HG02763 (cell line): ENCODE results near the gene HTR6.
"Not testable (repeated sequence)": the region's sequence is repeated elsewhere in the genome, so short reads cannot be mapped to it uniquely, and the experiment has no call there.

Source experiments
- ATAC-seq: cut with Tn5 transposase; IDR thresholded peaks from one replicate; pipeline ENCODE4 v1.9.1; 2021; ENCODE audit warnings: mild to moderate bottlenecking, moderate library complexity; ENCODE audit not compliant: unreplicated experiment

Gene HTR6

GRCh38 chr1:19637606-19638005, 27.1 kb upstream of the HTR6 start:
- ATAC-seq = no peak

- ATAC-seq = not testable (repeated sequence)
Measured at GRCh38 chr1:19639228-19639627, 25.4 kb upstream of the HTR6 start.

DNA sequence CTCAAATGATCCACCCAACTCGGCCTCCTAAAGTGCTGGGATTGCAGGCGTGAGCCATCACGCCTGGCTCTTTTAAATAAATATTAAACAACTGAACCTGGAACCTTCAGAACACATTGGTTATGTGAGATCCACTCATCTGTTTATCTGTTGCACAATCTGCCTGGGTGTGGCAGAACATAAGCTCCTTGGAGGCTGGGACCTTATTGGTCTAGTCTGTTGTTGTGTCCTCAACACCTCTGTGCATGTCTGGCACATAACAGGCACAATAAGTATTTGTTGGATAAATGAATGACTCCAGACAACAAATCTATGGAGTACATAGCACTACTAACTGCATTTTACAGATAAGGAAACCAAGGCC, 24.7 kb upstream of the HTR6 start:
- ATAC-seq = no peak

- ATAC-seq = no peak
Measured at GRCh38 chr1:19640363-19641316, 24.0 kb upstream of the HTR6 start.

DNA sequence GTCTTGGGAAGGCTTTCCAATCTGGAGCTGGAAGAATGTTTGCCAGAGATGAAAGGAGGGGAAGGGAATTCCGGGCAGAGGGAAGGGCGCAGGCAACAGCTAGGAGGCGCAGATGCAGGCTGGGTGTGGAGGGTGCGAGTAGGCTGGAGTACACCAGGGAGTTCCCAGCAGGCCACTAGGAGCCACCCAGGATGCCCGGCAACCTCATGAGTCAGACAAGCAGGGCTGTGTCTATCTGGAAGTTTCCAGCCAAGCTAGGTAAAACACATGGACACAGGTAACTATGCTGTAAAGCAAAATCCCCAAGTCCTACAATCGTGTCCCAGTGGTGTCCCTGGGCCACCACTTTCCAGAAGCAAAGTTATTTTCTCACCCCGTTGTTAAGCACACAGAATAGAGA, 21.6 kb upstream of the HTR6 start:
- ATAC-seq = no peak

- ATAC-seq = no peak
Measured at GRCh38 chr1:19643602-19644394, 20.9 kb upstream of the HTR6 start, which contains the start of gene NBL1. NBL1 (plus strand) TSS chr1:19644311; CDS start chr1:19655031, 10,720 bp downstream.

DNA sequence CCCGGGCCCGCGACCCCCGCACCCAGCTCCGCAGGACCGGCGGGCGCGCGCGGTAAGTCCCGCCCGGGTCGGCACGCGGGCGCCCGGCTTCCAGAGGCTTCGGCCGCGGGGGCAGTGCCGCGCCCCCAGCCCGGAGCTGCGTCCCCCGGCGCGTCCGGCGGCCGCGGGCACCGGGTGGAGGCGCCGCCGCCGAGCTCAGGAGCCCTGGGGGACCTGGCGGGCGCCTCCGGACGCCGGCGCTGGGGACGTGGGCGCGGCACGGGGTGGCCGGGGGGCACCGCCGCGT, 20.3 kb upstream of the HTR6 start:
- no peak for ATAC-seq

DNA sequence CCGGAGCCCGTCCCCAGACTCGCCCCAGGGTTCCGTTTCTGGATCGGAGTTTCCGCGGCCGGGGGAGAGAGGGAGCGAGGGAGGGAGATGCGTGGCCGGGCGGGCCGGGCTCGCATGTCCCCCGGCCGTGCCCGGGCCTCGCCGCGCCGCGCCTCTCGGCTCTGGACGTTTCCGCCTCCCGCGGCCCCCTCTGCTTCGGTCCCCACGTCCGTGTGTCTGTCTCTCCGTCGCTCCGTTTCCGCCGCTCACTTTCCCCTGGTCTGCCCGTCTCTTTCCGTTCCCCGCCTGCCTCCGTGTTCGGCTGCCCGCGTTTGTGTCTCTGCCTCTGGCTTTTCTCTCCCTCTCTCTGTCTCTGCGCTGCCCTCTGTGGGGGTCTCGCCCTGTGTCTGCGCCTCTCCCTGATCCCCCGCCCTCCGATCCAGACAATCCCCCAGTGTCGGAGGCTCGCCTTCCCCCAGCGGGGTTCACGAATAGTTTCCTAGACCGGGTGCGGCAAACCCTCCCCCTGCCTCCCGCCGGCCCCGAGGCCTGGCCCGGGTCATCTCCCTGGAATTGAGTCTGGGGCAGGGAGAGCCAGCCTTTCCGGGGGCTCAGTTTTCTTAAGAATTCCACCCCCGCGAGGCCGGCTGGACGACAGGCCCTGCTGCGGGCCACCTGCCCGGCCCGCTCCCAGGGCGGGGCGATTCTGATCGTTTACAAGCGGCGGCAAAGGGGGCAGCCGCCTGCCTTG, 19.8 kb upstream of the HTR6 start:
- ATAC-seq = no peak

DNA sequence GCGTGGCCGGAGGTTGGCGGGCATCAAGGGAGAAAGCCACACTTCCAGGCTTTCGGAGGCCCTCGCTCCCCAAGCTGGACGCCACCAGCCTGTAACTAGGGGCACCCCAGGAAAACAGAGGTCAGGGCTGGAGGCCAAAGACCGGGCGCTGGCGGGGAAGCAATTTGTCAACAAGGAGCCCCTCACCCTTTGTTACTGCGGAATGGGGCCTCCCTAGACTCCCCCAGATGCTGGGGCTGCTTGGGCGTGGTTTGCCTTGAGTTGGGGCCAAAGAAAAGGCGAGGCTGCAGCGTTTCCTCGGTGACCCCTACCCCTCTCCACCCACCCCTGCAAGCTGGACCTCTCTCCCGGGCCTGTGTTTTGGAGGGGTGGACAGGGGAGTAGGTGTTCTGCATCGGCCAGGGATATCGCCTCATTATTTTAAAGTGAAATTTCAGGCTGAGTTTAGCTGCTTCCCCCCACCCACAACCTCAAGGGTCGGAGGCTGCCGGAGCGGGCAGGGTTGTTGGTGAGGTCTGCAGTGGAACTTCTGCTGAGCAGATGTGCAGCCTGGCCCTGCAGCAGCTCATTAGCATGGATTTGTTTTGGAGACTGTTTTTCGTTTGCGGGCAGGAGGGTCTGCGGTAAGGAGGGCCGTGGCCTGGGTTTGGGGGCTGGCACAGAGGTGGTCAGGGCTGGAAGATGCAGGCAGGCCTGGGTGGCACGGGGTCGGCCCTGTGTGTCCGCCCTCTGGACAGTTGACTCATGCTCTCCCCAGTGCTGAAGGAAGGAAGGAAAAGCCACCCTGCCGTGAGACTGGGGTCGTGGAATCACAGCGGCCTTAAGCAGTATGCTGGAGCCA, 19.0 kb upstream of the HTR6 start:
- no peak for ATAC-seq

DNA sequence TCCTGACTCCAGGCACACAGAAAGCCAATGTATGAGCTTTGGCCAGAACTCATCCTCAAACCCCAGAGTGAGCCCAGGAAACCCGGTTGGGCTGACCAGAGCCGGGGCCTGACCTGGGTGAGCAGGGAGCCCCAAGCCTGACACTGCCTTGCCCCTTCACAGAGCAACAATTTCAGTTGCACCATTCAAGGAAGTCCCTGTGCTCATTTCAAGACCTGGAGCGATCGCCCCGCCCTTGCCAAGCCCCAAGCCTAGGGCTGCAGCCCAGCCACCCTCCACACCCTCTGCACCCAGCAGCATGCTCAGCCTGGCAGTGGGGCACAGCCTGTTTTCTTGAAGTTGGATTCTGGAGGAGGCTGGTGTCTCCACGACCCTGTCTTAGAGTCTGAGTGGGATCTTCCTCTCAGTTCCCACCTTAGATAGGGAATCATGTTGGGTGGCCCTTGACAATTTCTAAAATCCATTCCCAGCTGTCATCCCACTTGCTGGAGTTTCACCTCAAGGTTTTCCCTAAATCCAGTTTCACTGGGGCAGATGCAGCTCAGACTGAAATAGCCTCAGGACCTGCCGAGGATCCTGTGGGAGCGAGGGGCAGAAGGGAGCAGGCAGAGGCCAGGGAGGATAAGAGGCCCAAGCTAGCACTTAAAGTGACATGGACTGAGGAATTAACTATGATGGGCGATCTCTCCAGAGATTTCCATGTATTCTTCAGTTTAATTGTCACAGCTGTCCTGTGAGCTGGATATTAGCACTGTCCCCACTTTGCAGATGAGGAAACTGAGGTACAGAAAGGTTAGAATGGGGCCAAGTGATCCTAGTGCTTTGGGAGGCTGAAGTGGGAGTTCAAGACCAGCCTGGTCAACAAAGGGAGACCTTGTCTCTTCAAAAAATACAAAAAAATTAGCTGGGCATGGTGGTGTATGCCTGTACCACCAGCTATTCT, 18.0 kb upstream of the HTR6 start:
- no peak for ATAC-seq

DNA sequence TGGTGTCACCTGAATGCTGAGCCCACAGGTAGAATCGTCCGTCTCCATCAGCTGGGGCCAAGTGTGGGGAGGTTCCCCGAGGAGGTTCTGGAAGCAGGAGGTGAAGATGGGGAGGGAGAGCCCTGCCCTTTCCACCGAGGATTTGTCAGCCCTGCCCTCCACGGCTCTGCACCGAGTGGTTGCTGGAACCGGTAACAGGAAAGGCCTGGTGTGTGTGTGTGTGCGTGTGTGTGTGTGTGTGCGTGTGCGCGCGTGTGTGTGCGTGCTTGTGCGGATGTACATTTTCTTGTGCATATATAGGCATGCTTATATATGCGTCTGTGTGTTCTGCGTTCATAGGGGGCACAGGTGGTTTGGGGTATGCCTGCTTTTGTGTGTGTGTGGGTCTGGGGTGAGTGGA, 17.0 kb upstream of the HTR6 start:
- no peak for ATAC-seq

GRCh38 chr1:19648239-19648638, 16.4 kb upstream of the HTR6 start:
- no peak for ATAC-seq

GRCh38 chr1:19648689-19649088, 16.0 kb upstream of the HTR6 start:
- ATAC-seq = no peak

GRCh38 chr1:19650416-19651140, 14.1 kb upstream of the HTR6 start:
- ATAC-seq = no peak

DNA sequence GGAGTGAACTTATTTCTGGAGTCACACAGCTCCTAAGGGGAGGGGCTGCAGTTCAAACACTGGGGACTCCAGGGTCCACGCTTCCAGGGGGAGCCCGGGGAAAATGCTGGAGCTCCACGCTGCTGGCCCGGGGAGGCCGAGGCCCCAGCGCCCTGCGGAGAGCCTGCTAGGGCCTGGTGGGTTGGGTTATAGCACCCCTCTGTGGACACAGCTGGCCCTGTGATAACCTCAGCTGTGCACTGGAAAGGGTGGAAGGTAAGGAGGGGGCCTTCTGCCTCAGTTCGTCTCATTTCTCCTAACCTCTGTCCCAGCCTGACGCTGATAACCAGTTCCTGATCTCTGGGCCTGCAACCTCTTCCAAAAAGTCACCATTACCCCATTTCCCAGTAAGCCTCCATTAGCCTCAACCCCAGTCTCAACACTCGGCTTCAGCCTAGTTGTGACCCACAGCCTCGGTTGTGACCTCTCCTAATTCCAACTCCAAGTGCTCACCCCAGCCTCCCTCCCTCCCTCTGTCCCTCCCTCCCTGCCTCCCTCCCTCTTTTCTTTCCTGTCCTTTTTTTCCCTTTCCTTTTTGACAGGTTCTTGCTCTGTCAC, 13.4 kb upstream of the HTR6 start:
- no peak for ATAC-seq

DNA sequence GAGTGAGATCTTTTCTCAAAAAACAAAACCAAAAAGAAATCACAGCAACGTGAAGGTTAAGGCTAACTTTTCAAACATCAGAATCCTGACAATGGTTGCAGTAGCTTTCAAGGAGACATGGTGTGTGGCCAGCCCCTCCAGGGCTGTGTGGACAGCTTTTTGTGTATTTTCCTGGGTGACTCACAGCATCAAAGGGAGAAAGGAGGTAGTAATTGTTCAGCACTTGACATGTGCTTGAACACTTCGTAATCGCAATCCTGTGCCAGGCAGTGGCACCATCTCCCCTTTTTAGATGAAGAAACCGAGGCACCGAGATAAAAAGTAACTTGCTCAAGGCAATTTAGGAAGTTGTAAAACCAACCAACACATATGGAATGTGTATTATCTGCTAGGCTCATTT, 10.3 kb upstream of the HTR6 start:
- ATAC-seq = no peak

DNA sequence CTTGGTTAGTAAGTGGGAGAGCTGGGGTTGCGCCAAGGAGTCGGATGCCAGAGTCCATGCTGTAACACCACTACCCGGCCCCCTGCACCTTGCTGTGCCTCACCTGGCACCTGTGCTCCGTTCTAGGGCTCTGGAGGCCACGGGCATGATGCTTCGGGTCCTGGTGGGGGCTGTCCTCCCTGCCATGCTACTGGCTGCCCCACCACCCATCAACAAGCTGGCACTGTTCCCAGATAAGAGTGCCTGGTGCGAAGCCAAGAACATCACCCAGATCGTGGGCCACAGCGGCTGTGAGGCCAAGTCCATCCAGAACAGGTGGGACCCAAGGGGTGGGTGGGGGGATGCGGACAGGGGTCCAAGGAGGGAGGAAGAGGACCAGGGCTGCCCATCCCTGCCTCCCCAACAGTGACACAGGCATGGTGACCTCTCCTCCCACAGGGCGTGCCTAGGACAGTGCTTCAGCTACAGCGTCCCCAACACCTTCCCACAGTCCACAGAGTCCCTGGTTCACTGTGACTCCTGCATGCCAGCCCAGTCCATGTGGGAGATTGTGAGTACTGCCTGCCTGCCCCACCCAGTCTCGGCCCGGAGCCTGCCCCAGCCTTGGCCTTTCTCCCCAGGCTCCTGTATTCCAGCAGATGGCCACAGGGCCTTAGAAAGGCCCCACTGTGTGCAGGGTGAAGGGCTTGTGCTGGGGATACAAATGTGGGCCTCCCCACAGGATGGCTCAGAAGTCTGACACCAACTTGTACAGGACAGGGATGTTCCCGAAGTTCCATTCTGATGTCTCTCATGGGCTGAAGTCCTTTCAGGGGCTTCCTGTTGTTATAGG, 9.6 kb upstream of the HTR6 start:
- ATAC-seq = no peak

- no peak for ATAC-seq
Measured at GRCh38 chr1:19655718-19656080, 9.0 kb upstream of the HTR6 start.
